ENCODE data around the gene TAS2R1.

- TF ChIP-seq, protein P1, sequence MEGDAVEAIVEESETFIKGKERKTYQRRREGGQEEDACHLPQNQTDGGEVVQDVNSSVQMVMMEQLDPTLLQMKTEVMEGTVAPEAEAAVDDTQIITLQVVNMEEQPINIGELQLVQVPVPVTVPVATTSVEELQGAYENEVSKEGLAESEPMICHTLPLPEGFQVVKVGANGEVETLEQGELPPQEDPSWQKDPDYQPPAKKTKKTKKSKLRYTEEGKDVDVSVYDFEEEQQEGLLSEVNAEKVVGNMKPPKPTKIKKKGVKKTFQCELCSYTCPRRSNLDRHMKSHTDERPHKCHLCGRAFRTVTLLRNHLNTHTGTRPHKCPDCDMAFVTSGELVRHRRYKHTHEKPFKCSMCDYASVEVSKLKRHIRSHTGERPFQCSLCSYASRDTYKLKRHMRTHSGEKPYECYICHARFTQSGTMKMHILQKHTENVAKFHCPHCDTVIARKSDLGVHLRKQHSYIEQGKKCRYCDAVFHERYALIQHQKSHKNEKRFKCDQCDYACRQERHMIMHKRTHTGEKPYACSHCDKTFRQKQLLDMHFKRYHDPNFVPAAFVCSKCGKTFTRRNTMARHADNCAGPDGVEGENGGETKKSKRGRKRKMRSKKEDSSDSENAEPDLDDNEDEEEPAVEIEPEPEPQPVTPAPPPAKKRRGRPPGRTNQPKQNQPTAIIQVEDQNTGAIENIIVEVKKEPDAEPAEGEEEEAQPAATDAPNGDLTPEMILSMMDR (IDR thresholded peaks at IDR 0.05) = no peak
- TF ChIP-seq EP300 (IDR thresholded peaks at IDR 0.05; ENCODE audit: low read depth) = no peak
These were observed 31.3 kb upstream of the TAS2R1 start for GRCh38 chr5:9661316-9662015.
